IMR-90 (cell line): ENCODE data around the gene ARHGEF2. TPM values are rescaled to one million over a fixed set of nuclear protein-coding genes. Genes with fewer than 3 reads are reported as not detected.

Source experiments
- ATAC-seq: fragments of 200-7000 bp; cut with Tn5 transposase; 2 replicates; pipeline ENCODE4 v1.9.1; 2020; ENCODE audit warnings: low read depth, mild to moderate bottlenecking, moderate library complexity
- BruUV-seq: library from RNA; stranded (reverse); fragments of 400-500 nt; replicated peaks from 2 replicates; lab custom pipeline; 2021; lab: Mats Ljungman, UMichigan
- CTCF ChIA-PET: fragments of 300-600 bp; formaldehyde crosslinking; extraction: SDS; loops from one replicate; lab custom pipeline; 2021; ENCODE audit warnings: antibody characterized with exemption; lab: Yijun Ruan, JAX
- POLR2A ChIA-PET: fragments of 300-600 bp; sonication (Branson Sonifier 250); formaldehyde crosslinking; loops from one replicate; lab custom pipeline; 2022; ENCODE audit warnings: antibody characterized with exemption; ENCODE audit not compliant: unreplicated experiment; lab: Charles Lee
- DNase-seq: peaks from one replicate; pipeline ENCODE4 v3.0.0; 2013
- H2AFZ ChIP-seq: replicated peaks from 2 replicates; pipeline ENCODE3; 2013; ENCODE audit warnings: low read length, mild to moderate bottlenecking; ENCODE audit not compliant: poor library complexity
- H2AK5ac ChIP-seq: 2 replicates; pipeline ENCODE4 v1.6.1; 2013; ENCODE audit warnings: low read depth, low read length, inconsistent platforms
- H2AK9ac ChIP-seq: replicated peaks from 2 replicates; pipeline ENCODE3; 2013; ENCODE audit warnings: mild to moderate bottlenecking, low read depth, low read length, moderate library complexity; ENCODE audit not compliant: poor library complexity
- H2BK120ac ChIP-seq: 2 replicates; pipeline ENCODE4 v1.6.1; 2013; ENCODE audit warnings: low read depth, low read length, inconsistent platforms
- H2BK15ac ChIP-seq: 3 replicates; pipeline ENCODE4 v1.6.1; 2013; ENCODE audit warnings: low read depth, low read length, inconsistent platforms
- H2BK20ac ChIP-seq: 2 replicates; pipeline ENCODE4 v1.6.1; 2013; ENCODE audit warnings: low read depth, mild to moderate bottlenecking, inconsistent platforms, low read length, moderate library complexity
- H2BK5ac ChIP-seq: 2 replicates; pipeline ENCODE4 v1.6.1; 2013; ENCODE audit warnings: mild to moderate bottlenecking, low read depth, low read length, inconsistent platforms; ENCODE audit not compliant: poor library complexity, severe bottlenecking
- H3K14ac ChIP-seq: replicated peaks from 2 replicates; pipeline ENCODE4 v1.6.1; 2013; ENCODE audit warnings: low read depth, low read length, inconsistent platforms
- H3K18ac ChIP-seq: 2 replicates; pipeline ENCODE4 v1.6.1; 2013; ENCODE audit warnings: low read depth, low read length, control low read depth
- H3K23ac ChIP-seq: 2 replicates; pipeline ENCODE4 v1.6.1; 2013; ENCODE audit warnings: low read depth, low read length, inconsistent platforms
- H3K27ac ChIP-seq: 2 replicates; pipeline ENCODE4 v1.5.1; 2013; ENCODE audit warnings: mild to moderate bottlenecking, control low read depth, low read length; ENCODE audit not compliant: insufficient read depth
- H3K27me3 ChIP-seq: 2 replicates; pipeline ENCODE4 v1.6.1; 2013; ENCODE audit warnings: low read length; ENCODE audit not compliant: control insufficient read depth, insufficient read depth
- H3K36me3 ChIP-seq: 2 replicates; pipeline ENCODE4 v1.6.1; 2013; ENCODE audit warnings: low read length, mixed read lengths; ENCODE audit not compliant: control insufficient read depth, insufficient read depth
- H3K4ac ChIP-seq: 2 replicates; pipeline ENCODE4 v1.6.1; 2013; ENCODE audit warnings: low read depth, low read length, inconsistent platforms
- H3K4me1 ChIP-seq: 2 replicates; pipeline ENCODE4 v1.6.1; 2013; ENCODE audit warnings: low read length, mixed read lengths; ENCODE audit not compliant: control insufficient read depth, insufficient read depth
- H3K4me2 ChIP-seq: 2 replicates; pipeline ENCODE4 v1.6.1; 2013; ENCODE audit warnings: low read depth, mild to moderate bottlenecking, control low read depth, low read length, moderate library complexity
- H3K4me3 ChIP-seq: 2 replicates; pipeline ENCODE4 v1.5.1; 2013; ENCODE audit warnings: low read depth, mild to moderate bottlenecking, control low read depth, low read length, moderate library complexity; ENCODE audit not compliant: insufficient read depth
- H3K56ac ChIP-seq: 2 replicates; pipeline ENCODE4 v1.6.1; 2013; ENCODE audit warnings: low read length, inconsistent platforms; ENCODE audit not compliant: insufficient read depth; ENCODE audit errors: extremely low read depth
- H3K79me1 ChIP-seq, 2 experiments: 2 replicates each; pipeline ENCODE4 v1.6.1; 2013; ENCODE audit warnings: low read length in 2 of 2, inconsistent platforms in 1 of 2, low read depth in 1 of 2
- H3K9ac ChIP-seq: 2 replicates; pipeline ENCODE4 v1.6.1; 2013; ENCODE audit warnings: low read depth, low read length, control low read depth
- H3K9me1 ChIP-seq: 2 replicates; pipeline ENCODE4 v1.6.1; 2013; ENCODE audit warnings: low read length, inconsistent platforms; ENCODE audit not compliant: insufficient read depth
- H3K9me3 ChIP-seq: 2 replicates; pipeline ENCODE4 v1.6.1; 2013; ENCODE audit warnings: low read length; ENCODE audit not compliant: control insufficient read depth, insufficient read depth
- H4K20me1 ChIP-seq: 2 replicates; pipeline ENCODE4 v1.6.1; 2013; ENCODE audit warnings: low read length, inconsistent platforms; ENCODE audit not compliant: insufficient read depth
- H4K5ac ChIP-seq: 2 replicates; pipeline ENCODE4 v1.6.1; 2013; ENCODE audit warnings: mild to moderate bottlenecking, low read depth, low read length, control low read depth
- H4K8ac ChIP-seq, 2 experiments: 2 replicates each; pipeline ENCODE4 v1.6.1; 2013; ENCODE audit warnings: low read depth in 2 of 2, low read length in 2 of 2, control low read depth in 1 of 2, inconsistent platforms in 1 of 2
- H4K91ac ChIP-seq: 2 replicates; pipeline ENCODE4 v1.6.1; 2013; ENCODE audit warnings: low read depth, low read length, inconsistent platforms; ENCODE audit not compliant: insufficient read depth
- CEBPB ChIP-seq: IDR thresholded peaks from 2 replicates; pipeline ENCODE4 v1.6.1; 2012; ENCODE audit warnings: low read depth, low read length, improper control_type of control experiment
- FOS ChIP-seq: fragments of 150-350 bp; IDR thresholded peaks from 2 replicates; pipeline ENCODE4 v1.6.1; 2016; ENCODE audit warnings: low read depth, low read length
- MXI1 ChIP-seq: IDR thresholded peaks from 2 replicates; pipeline ENCODE4 v1.6.1; 2012; ENCODE audit warnings: low read depth, mild to moderate bottlenecking, low read length, moderate library complexity, borderline replicate concordance
- POLR2A ChIP-seq: IDR thresholded peaks from 2 replicates; pipeline ENCODE4 v1.6.1; 2012; ENCODE audit warnings: mild to moderate bottlenecking, low read depth, low read length
- RCOR1 ChIP-seq: IDR thresholded peaks from 2 replicates; pipeline ENCODE4 v1.6.1; 2012; ENCODE audit warnings: mild to moderate bottlenecking, low read length, improper control_type of control experiment; ENCODE audit not compliant: insufficient replicate concordance
- WGBS, 2 experiments: methylation state at CpG; one replicate each; pipeline versions ENCODE4 v1.1.5 to v1.1.7; 2013; ENCODE audit warnings: missing lambda C conversion rate in 2 of 2; ENCODE audit not compliant: insufficient read length in 1 of 2; ENCODE audit errors: extremely low coverage in 2 of 2; 5-methylcytosine and 5-hydroxymethylcytosine counted together
- dilution Hi-C: fragments of 300-500 bp; cut with HindIII; formaldehyde crosslinking; loops from one replicate; pipeline ENCODE4 v1.14.3; 2018; ENCODE audit warnings: low sequenced_read_pairs; ENCODE audit not compliant: unreplicated experiment
- in situ Hi-C: fragments of 300-500 bp; cut with MboI; formaldehyde crosslinking; loops from 3 replicates; pipeline ENCODE4 v1.14.3; 2019; ENCODE audit warnings: low sequenced_read_pairs, inconsistent platforms, mixed read lengths
- intact Hi-C: fragments of 100-400 bp; cut with micrococcal nuclease; formaldehyde crosslinking; loops from 2 replicates; pipeline ENCODE4 v1.10.0; 2022
- polyA plus RNA-seq, 3 experiments: library from polyadenylated mRNA; depleted of rRNA; stranded (reverse); fragments of >200 nt; gene quantifications; 2 replicates each; pipeline ENCODE4 v1.2.3, GENCODE V29; 2012; ENCODE audit warnings: low replicate concordance in 1 of 3
- total RNA-seq: library from RNA; depleted of rRNA; stranded (reverse); fragments of >200 nt; gene quantifications from 2 replicates; pipeline ENCODE4 v1.2.3, GENCODE V29; 2012
- TF ChIP-seq, protein P1 (sequence below): conservative IDR thresholded peaks from 2 replicates; pipeline ENCODE4 v1.5.1; 2012; ENCODE audit warnings: mild to moderate bottlenecking, low read depth, low read length, improper control_type of control experiment
- TF ChIP-seq, protein P2 (sequence below): fragments of 150-350 bp; IDR thresholded peaks from 2 replicates; pipeline ENCODE4 v1.6.1; 2016; ENCODE audit warnings: low read depth, mild to moderate bottlenecking, low read length, moderate library complexity, borderline replicate concordance
- TF ChIP-seq, protein P3 (sequence below): fragments of 150-350 bp; IDR thresholded peaks from 2 replicates; pipeline ENCODE4 v1.6.1; 2017; ENCODE audit warnings: mild to moderate bottlenecking, antibody characterized with exemption, low read length, low read depth

ARHGEF2 gene
- total and polyA plus RNA-seq, 2 of the 4 experiments (the other 2 are of a cell fraction): 91.8 to 117 TPM

DNA sequence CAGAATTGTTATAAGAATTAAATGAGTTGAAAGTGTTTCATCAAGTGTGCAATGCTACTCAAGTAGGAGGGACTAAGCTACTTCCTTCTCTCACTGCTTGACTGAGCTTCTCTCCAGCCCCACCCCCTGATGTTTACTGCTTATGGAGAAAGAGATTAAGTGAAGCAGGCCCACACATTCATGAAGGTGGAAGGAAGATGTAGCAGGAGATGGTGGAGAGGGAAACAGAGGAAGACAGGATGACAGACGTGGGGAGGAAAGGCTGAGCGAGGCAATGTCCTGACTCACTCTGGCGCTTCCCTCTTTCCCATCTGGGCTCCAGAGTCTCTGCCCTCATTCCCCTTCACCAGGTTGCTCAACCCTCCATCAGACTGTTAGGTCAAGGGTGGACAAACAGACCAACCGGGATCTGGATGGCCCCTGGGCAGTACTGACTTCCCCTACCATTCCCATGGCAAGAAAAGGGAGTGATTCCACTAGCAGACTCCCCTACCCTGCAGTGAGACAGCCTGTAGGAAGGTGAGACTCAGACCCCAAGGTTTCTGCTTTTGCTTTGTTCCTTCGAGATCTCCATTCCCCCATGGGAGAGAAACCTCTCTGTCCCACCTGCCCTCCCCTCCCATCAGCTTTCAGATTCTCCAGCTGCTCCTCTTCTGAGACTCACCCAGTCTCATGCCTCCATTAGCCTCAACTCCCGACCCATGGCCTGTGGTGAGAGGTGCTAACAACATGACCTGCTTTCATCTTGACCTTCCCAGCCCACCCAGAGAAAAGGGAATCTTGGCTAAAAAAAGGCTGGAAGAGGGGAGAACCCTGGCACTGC is 3.1 kb upstream of the ARHGEF2 start:
- in situ Hi-C loops: no loop called here
- H3K4ac ChIP-seq: peak overlapping the region; percentile 92
- H3K79me1 ChIP-seq: peaks cover 10 to 61% of the 10 kb centered on the region in 2 experiments; a peak in 3 of 4 replicates
- dilution Hi-C loops: no loop called here
- H2AK9ac ChIP-seq: peak overlapping the region; percentile 96
- H3K27ac ChIP-seq: peak overlapping the region; percentile 99
- H3K56ac ChIP-seq: peak overlapping the region; percentile 76
- peak overlapping the region; percentile 58 for H3K18ac ChIP-seq
- H3K4me2 ChIP-seq: peak overlapping the region; percentile 65
- peak overlapping the region; percentile 73 for H2AK5ac ChIP-seq
- 40% methylated on average over 1 of the region's 6 CpGs; no CpG with 5 or more reads in 1 of the 2 experiments for WGBS, 2 experiments
- H2AFZ ChIP-seq: peak overlapping the region; percentile 46
- peak overlapping the region; percentile 75 for H3K14ac ChIP-seq
- H2BK20ac ChIP-seq: peak overlapping the region; percentile 76
- peaks cover 26% of the 10 kb centered on the region for H3K9me1 ChIP-seq
- no peaks in the 10 kb centered on the region for H3K9me3 ChIP-seq
- peak overlapping the region; percentile 77 for H3K9ac ChIP-seq
- H3K4me3 ChIP-seq: peak overlapping the region; percentile 6; the same call in 1 of the 2 replicates
- peak overlapping the region; percentile 81 for H2BK15ac ChIP-seq
- H3K4me1 ChIP-seq: peaks cover 43% of the 10 kb centered on the region
- no TSS peak for BruUV-seq
- POLR2A ChIA-PET: interaction anchor here (0.5 to 1.0 kb wide), 2 partner anchors 11 to 59 kb away, joined by 3 to 15 read pairs; no protein-coding TSS in a partner anchor
- peak overlapping the region; percentile 76 to 80; a peak in 3 of 4 replicates for H4K8ac ChIP-seq
- H3K23ac ChIP-seq: peak overlapping the region; percentile 95
- CTCF ChIA-PET: interaction anchor here (0.6 to 1.0 kb wide), 3 partner anchors 8 to 80 kb away, joined by 3 to 5 read pairs (median 3); no protein-coding TSS in a partner anchor
- no peaks in the 10 kb centered on the region for H3K36me3 ChIP-seq
- H4K5ac ChIP-seq: peak overlapping the region; percentile 42
- peak overlapping the region; percentile 98 for H2BK120ac ChIP-seq
- no peaks in the 10 kb centered on the region for H3K27me3 ChIP-seq
- H2BK5ac ChIP-seq: peak overlapping the region; percentile 93
- intact Hi-C loops: no loop called here
- H4K20me1 ChIP-seq: peaks cover 12% of the 10 kb centered on the region
- DNase-seq (peak; percentile 89), ATAC-seq (peak; percentile 15)
- TF ChIP-seq RCOR1 (peak; percentile 64), FOS (peak; percentile 66; the same call in 1 of the 2 replicates), CEBPB (peak; percentile 96), POLR2A (peak; percentile 59; the same call in 1 of the 2 replicates), MXI1 (no peak)
- TF ChIP-seq, protein P1, sequence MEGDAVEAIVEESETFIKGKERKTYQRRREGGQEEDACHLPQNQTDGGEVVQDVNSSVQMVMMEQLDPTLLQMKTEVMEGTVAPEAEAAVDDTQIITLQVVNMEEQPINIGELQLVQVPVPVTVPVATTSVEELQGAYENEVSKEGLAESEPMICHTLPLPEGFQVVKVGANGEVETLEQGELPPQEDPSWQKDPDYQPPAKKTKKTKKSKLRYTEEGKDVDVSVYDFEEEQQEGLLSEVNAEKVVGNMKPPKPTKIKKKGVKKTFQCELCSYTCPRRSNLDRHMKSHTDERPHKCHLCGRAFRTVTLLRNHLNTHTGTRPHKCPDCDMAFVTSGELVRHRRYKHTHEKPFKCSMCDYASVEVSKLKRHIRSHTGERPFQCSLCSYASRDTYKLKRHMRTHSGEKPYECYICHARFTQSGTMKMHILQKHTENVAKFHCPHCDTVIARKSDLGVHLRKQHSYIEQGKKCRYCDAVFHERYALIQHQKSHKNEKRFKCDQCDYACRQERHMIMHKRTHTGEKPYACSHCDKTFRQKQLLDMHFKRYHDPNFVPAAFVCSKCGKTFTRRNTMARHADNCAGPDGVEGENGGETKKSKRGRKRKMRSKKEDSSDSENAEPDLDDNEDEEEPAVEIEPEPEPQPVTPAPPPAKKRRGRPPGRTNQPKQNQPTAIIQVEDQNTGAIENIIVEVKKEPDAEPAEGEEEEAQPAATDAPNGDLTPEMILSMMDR: no peak
- TF ChIP-seq, protein P2, sequence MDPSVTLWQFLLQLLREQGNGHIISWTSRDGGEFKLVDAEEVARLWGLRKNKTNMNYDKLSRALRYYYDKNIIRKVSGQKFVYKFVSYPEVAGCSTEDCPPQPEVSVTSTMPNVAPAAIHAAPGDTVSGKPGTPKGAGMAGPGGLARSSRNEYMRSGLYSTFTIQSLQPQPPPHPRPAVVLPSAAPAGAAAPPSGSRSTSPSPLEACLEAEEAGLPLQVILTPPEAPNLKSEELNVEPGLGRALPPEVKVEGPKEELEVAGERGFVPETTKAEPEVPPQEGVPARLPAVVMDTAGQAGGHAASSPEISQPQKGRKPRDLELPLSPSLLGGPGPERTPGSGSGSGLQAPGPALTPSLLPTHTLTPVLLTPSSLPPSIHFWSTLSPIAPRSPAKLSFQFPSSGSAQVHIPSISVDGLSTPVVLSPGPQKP: no peak
- TF ChIP-seq, protein P3, sequence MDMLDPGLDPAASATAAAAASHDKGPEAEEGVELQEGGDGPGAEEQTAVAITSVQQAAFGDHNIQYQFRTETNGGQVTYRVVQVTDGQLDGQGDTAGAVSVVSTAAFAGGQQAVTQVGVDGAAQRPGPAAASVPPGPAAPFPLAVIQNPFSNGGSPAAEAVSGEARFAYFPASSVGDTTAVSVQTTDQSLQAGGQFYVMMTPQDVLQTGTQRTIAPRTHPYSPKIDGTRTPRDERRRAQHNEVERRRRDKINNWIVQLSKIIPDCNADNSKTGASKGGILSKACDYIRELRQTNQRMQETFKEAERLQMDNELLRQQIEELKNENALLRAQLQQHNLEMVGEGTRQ: no peak
- peak overlapping the region; percentile 91 for H4K91ac ChIP-seq
